ENCODE measurements around the gene AMMECR1. TPM values are rescaled to one million over a fixed set of nuclear protein-coding genes. Genes with fewer than 3 reads are reported as not detected.

The AMMECR1 gene
- polyA plus RNA-seq, 3 donors: 2.1 to 3.3 (median 2.9) TPM

- no CpG with 5 or more reads among the region's 1 CpG for WGBS (ENCODE audit: insufficient coverage)
- Histone ChIP-seq H3K9me3 (replicated peaks in 1 of 2; ENCODE audit: control insufficient read depth in 1 of 2, insufficient read depth in 1 of 2, low read length in 2 of 2) (no peaks in the 10 kb centered on the region), H3K79me2 (ENCODE audit: insufficient read depth, low read length) (peaks cover 36% of the 10 kb centered on the region), H3K36me3 (replicated peaks in 1 of 2; ENCODE audit: control insufficient read depth in 1 of 2, insufficient read depth in 2 of 2, low read length in 2 of 2) (no peaks in the 10 kb centered on the region), H3K27me3 (ENCODE audit: control insufficient read depth in 2 of 2, insufficient read depth in 2 of 2, low read length in 2 of 2) (no peaks in the 10 kb centered on the region), H2AFZ (ENCODE audit: insufficient read depth, low read depth, low read length, poor library complexity, severe bottlenecking) (no peak overlapping the region), H4K20me1 (ENCODE audit: insufficient read depth, low read length) (peaks cover 17% of the 10 kb centered on the region), H3K4me2 (replicated peaks; ENCODE audit: extremely low read depth, low read length, poor library complexity, severe bottlenecking) (no peak overlapping the region), H3K27ac (ENCODE audit: low read depth in 1 of 2, low read length in 2 of 2) (no peak overlapping the region), H3K4me1 (ENCODE audit: control insufficient read depth in 1 of 2, insufficient read depth in 2 of 2, low read length in 2 of 2) (peaks cover 5 to 9% of the 10 kb centered on the region in 2 donors), H3K4me3 (replicated peaks in 1 of 3; ENCODE audit: low read depth in 2 of 3, low read length in 3 of 3) (no peak overlapping the region), H3K9ac (ENCODE audit: insufficient read depth, low read length, poor library complexity, severe bottlenecking) (no peak overlapping the region)
- DNase-seq: no peak
- H3K4me3 Mint-ChIP-seq: no peak overlapping the region
- H3K4me1 Mint-ChIP-seq: peaks cover 21% of the 10 kb centered on the region
- no peak for TF ChIP-seq CTCF (IDR thresholded peaks at IDR 0.05)
- no peaks in the 10 kb centered on the region for H3K9me3 Mint-ChIP-seq
- H3K27me3 Mint-ChIP-seq (ENCODE audit: low read depth in 3 of 3): peaks cover 0 to 1% (median 0%) of the 10 kb centered on the region in 3 donors
- intact Hi-C loops (cut with micrococcal nuclease): no loop called here
- no peaks in the 10 kb centered on the region for H3K36me3 Mint-ChIP-seq
- H3K27ac Mint-ChIP-seq: peak overlapping the region in 1 of 7 donors; percentile 6
Measured at GRCh38 chrX:110311437-110312230, 6.3 kb downstream of the AMMECR1 start.

GRCh38 chrX:110310896-110311295, 7.0 kb downstream of the AMMECR1 start:
- TF ChIP-seq CTCF (IDR thresholded peaks at IDR 0.05): no peak
- Histone ChIP-seq H3K36me3 (replicated peaks in 1 of 2; ENCODE audit: control insufficient read depth in 1 of 2, insufficient read depth in 2 of 2, low read length in 2 of 2) (no peaks in the 10 kb centered on the region), H3K79me2 (ENCODE audit: insufficient read depth, low read length) (peaks cover 29% of the 10 kb centered on the region), H3K27me3 (ENCODE audit: control insufficient read depth in 2 of 2, insufficient read depth in 2 of 2, low read length in 2 of 2) (no peaks in the 10 kb centered on the region), H3K9ac (ENCODE audit: insufficient read depth, low read length, poor library complexity, severe bottlenecking) (no peak overlapping the region), H3K4me1 (ENCODE audit: control insufficient read depth in 1 of 2, insufficient read depth in 2 of 2, low read length in 2 of 2) (peaks cover 0 to 2% of the 10 kb centered on the region in 2 donors), H3K9me3 (replicated peaks in 1 of 2; ENCODE audit: control insufficient read depth in 1 of 2, insufficient read depth in 1 of 2, low read length in 2 of 2) (no peaks in the 10 kb centered on the region), H3K4me2 (replicated peaks; ENCODE audit: extremely low read depth, low read length, poor library complexity, severe bottlenecking) (no peak overlapping the region), H4K20me1 (ENCODE audit: insufficient read depth, low read length) (peaks cover 17% of the 10 kb centered on the region), H3K4me3 (replicated peaks in 1 of 3; ENCODE audit: low read depth in 2 of 3, low read length in 3 of 3) (no peak overlapping the region), H2AFZ (ENCODE audit: insufficient read depth, low read depth, low read length, poor library complexity, severe bottlenecking) (no peak overlapping the region), H3K27ac (ENCODE audit: low read depth in 1 of 2, low read length in 2 of 2) (no peak overlapping the region)
- intact Hi-C loops (cut with micrococcal nuclease): no loop called here
- H3K27ac Mint-ChIP-seq: no peak overlapping the region
- no peak for DNase-seq
- no peak overlapping the region for H3K4me3 Mint-ChIP-seq
- H3K36me3 Mint-ChIP-seq: no peaks in the 10 kb centered on the region
- peaks cover 14% of the 10 kb centered on the region for H3K4me1 Mint-ChIP-seq
- no peaks in the 10 kb centered on the region for H3K9me3 Mint-ChIP-seq
- no CpG with 5 or more reads among the region's 1 CpG for WGBS (ENCODE audit: insufficient coverage)
- peaks cover 0 to 1% (median 0%) of the 10 kb centered on the region in 3 donors for H3K27me3 Mint-ChIP-seq (ENCODE audit: low read depth in 3 of 3)

All from CD14-positive monocyte (primary cell).